HG03469 (cell line): ENCODE data around the gene ZGRF1.
"Not testable (repeated sequence)": the region's sequence is repeated elsewhere in the genome, so short reads cannot be mapped to it uniquely, and the experiment has no call there.

ENCODE experiments used
- ATAC-seq: cut with Tn5 transposase; IDR thresholded peaks from one replicate; pipeline ENCODE4 v1.9.1; 2021; ENCODE audit warnings: mild to moderate bottlenecking, moderate library complexity, moderate number of reproducible peaks; ENCODE audit not compliant: unreplicated experiment

ZGRF1 gene, protein sequence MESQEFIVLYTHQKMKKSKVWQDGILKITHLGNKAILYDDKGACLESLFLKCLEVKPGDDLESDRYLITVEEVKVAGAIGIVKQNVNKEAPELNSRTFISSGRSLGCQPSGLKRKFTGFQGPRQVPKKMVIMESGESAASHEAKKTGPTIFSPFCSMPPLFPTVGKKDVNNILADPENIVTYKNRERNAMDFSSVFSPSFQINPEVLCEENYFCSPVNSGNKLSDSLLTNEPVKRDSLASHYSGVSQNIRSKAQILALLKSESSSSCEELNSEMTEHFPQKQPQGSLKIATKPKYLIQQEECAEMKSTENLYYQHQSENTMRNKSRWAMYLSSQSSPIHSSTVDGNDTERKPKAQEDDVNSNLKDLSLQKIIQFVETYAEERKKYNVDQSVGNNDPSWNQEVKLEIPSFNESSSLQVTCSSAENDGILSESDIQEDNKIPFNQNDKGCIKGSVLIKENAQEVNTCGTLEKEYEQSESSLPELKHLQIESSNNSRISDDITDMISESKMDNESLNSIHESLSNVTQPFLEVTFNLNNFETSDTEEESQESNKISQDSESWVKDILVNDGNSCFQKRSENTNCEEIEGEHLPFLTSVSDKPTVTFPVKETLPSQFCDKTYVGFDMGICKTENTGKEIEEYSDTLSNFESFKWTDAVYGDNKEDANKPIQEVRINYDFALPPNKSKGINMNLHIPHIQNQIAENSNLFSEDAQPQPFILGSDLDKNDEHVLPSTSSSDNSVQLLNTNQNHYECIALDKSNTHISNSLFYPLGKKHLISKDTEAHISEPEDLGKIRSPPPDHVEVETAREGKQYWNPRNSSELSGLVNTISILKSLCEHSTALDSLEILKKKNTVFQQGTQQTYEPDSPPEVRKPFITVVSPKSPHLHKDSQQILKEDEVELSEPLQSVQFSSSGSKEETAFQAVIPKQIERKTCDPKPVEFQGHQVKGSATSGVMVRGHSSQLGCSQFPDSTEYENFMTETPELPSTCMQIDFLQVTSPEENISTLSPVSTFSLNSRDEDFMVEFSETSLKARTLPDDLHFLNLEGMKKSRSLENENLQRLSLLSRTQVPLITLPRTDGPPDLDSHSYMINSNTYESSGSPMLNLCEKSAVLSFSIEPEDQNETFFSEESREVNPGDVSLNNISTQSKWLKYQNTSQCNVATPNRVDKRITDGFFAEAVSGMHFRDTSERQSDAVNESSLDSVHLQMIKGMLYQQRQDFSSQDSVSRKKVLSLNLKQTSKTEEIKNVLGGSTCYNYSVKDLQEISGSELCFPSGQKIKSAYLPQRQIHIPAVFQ (N-terminal part only)

DNA sequence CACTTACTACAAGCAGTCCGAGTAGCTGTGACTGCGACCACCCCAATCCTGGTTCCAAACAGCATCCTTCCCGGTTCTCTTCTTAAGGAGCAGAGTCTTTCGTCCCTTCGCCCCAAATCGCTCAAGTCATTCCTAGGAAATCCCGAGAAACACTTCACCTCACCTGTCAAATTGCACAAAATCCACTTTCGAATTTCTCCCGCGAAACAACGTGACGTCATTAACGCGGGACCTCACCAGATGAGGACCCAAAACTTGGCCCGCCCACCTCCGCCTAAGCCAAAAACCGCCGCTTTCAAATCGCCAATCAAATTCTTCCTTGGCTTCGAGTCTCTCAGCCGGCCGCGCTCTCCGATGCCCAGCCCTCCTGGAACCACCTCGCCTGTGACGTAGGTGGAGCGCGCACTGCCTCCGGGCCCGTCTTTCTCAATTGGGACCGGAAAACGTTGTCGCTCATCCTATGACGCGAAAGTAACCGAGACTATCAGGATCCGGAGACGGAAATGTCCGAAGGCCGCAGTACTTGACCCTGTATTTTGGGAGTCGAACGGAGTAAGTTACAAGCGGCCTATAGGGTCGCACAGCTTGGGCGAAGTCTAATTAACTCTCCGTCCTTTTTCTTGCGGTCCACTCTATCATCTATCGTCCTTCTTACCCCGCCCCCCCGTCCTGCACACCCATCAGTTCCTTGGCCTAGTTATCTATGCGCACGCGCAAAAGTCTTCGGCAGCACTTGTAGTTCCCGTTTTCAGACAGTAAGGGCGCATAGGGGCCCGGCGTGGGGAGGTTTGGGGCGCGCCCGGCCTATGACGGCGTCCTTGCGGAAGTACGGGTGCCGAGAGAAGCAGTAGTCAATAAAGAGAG, at the start of gene ZGRF1, which contains the start of gene LARP7:
TSS of gene ZGRF1 (minus strand) at position 222 of the 864 bp plus-strand sequence. CDS start 3,733 bp downstream, outside the sequence.
TSS of gene LARP7 (plus strand) at position 456 of the 864 bp plus-strand sequence. CDS start 7,527 bp downstream, outside the sequence.
- ATAC-seq: peak; percentile 84

GRCh38 chr4:112680996-112681395, 44.3 kb upstream of the ZGRF1 start:
- no peak for ATAC-seq

DNA sequence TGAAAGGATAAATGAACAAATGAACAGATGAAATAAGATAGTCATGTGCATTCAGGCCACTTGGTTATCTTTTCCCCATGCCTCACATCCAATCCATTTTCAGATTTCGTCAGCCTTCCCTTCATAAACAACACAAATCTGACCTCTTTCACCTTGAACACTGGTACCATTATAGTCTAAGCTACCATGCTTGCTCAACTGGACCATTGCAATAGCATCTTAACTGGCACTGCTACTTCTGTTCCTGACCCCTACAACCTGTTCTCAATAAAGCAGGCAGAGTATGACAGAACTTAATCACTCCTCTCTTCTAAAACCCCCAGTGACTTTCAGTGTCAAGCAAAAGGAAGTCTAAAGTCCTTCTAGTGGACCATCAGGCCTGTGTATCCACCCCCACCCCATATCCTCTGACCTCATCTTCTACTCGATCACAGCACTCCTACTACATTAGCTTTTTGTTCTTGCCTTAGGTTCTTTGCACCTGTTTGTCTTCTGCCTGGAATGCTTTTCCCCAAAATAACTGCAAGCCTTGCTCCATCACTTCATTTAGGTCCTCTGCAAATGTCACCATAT, 40.9 kb upstream of the ZGRF1 start:
- no peak for ATAC-seq

DNA sequence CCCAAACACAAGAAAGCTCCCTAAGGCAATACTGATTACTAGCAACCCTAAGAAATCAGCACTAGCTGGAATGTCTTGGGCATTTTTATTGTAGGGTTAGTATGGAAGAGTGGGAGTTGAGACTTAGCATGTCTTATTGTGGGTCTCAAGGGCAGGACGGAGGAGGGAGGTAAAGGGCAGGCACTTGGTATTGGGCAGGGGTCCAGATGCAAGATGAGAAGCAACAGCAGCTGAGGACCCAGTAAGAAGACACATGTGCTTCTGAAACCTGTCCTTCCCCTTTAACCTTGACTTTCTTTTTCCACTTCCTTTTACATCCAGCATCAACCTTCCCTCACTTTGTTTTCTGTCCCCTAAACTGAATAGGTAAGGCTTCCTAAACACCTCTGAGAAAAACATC, 37.7 kb upstream of the ZGRF1 start:
- ATAC-seq: no peak

- no peak for ATAC-seq
Observed at GRCh38 chr4:112673686-112674085, 37.0 kb upstream of the ZGRF1 start.

- no peak for ATAC-seq
Observed at GRCh38 chr4:112673076-112673475, 36.4 kb upstream of the ZGRF1 start.

GRCh38 chr4:112668131-112668530, 31.4 kb upstream of the ZGRF1 start:
- ATAC-seq: no peak

- ATAC-seq: no peak
Observed at GRCh38 chr4:112664611-112665010, 27.9 kb upstream of the ZGRF1 start.

DNA sequence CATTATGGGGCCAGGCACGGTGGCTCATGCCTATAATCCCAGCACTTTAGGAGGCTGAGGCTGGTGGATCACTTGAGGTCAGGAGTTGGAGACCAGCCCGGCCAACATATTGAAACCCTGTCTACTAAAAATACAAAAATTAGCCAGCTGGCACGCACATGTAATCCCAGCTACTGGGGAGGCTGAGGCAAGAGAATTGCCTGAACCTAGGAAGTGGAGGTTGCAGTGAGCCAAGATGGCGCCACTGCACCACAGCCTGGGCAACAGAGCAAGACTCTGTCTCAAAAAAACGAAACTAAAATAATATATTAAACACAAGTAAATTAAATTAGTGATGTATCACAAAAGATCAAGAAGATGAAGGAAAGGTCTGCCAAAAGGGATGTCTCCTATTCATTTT, 19.4 kb upstream of the ZGRF1 start:
- not testable (repeated sequence) for ATAC-seq

DNA sequence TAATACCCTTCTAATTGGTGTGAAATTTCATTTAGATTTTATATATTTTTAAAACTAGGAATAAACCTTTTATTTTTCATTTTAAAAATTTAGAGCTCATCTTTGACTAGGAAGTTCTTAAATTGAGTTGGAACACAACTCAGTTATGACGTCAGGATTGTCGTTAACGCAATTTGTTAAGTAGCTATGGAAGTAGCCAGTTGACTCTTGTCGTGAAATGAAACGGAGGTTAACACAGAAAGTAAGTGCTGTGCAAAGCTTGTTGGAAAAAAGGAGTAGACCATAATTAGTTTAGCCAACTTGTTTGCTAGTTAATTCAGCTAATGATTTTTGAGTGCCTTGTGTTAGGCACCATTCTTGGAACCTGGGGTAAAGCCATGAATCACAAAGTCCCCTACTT, 18.6 kb upstream of the ZGRF1 start:
- no peak for ATAC-seq

GRCh38 chr4:112652216-112652615, 15.5 kb upstream of the ZGRF1 start:
- ATAC-seq: no peak

DNA sequence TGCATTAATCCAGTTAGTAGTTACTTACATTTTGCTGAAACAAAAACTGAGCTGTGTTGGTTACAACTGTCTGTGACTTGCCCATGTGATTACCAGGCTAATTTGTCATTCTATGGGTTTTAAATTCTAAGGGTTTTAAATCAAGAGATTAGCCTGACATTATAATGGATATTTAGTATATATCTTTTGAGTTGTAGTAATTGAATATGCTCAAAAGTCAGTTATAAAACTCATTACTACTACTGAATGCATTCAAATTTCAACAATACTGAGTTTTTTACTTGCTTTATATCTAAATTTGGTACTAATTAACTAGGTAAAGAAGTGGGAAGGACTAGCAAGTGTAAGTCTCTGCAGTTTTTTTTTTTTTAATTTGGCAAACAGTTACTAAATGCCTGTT, 14.9 kb upstream of the ZGRF1 start:
- ATAC-seq: no peak

GRCh38 chr4:112650332-112650731, 13.6 kb upstream of the ZGRF1 start:
- no peak for ATAC-seq

DNA sequence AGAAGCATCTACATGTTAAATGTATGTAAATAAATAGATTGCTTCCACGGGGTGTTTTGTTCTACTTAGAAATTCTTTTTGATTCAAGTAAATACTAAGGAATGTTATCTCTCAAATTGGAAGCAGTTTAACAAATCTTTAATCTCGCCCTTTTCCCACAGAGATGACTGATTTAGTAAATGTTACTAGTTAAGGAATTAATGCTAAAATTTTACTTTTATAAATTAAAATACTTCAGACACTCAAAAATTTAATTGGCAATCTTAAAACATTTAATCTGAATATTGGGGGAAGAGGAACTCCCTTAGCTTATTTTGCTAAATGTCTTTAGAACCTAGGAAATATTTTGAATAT, 12.3 kb upstream of the ZGRF1 start:
- no peak for ATAC-seq

DNA sequence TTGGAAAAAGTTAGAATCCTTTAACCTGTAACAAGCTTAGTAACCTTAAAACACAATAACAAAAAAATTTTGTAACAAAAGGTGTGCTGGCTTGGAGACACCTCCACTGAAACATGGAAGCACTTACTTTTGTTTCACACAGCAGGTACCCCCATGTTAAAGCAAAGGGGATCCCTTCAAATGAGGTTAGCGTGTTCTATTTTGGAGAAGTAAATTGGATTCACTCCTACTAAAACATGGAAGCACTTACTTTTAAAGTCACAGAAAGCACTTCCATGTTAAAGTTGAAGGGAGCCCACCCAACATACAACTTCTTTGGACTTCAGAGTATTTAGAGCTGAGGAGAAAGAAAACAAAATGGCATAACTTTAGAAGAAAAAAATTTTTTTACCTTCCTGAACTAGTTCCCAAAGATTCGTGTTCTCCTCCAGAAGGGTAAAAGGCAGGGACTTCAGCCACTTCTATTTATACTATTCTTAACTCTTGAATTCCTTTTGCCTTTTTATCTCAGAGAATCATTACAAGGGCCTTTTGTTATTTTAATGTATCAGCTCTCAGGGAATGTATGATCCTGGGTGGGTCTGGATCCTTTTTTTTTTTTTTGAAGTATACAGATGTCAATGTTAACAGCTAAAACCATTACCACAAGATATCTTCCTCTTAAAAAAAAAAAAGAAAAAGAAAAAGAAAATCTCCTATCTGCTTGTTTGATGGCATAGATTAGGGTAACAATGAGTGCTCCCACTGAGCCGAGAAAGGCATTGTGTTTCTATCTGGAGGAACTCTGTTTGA, 11.8 kb upstream of the ZGRF1 start:
- no peak for ATAC-seq

GRCh38 chr4:112647785-112648184, 11.1 kb upstream of the ZGRF1 start:
- no peak for ATAC-seq

GRCh38 chr4:112646632-112647537, 10.2 kb upstream of the ZGRF1 start:
- no peak for ATAC-seq
